GM18909 (cell line): ENCODE measurements around the gene KIF25.

Experiments
- ATAC-seq: cut with Tn5 transposase; IDR thresholded peaks from one replicate; pipeline ENCODE4 v1.9.1; 2021; ENCODE audit warnings: mild to moderate bottlenecking; ENCODE audit not compliant: unreplicated experiment, poor library complexity

Gene KIF25

GRCh38 chr6:168033791-168034190 is 36.3 kb downstream of the KIF25 start:
- no peak for ATAC-seq

GRCh38 chr6:168034537-168034936 is 37.1 kb downstream of the KIF25 start:
- ATAC-seq, result no peak

DNA sequence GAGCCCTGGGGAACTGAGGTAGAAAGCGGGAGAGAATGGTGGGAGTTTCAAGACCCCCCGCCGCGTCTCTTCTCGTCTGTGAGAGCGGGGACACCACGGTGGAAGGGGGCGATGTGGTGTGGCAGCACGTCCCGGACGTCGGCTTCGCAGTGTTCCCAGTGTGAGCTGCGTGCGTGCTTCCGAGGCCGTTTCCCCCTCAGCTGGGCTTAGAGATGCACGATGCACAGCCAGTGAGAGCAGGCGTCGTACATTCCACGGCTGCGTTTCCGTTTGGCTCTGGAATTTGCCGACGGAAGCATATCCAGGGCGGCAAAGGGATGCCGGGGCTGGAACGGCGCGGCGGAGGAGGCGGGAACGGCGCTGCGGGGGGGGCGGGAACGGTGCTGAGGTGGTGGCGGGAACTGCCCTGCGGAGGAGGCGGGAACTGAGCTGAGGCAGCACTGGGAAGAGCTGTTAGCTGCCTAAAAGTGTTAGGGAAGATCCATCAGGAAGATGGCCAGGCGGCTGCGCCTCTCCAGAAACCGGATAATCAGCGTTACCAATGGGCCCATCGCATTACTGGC is 37.7 kb downstream of the KIF25 start:
- no peak for ATAC-seq

- ATAC-seq, result no peak
These were observed 38.4 kb downstream of the KIF25 start for GRCh38 chr6:168035661-168036545.

DNA sequence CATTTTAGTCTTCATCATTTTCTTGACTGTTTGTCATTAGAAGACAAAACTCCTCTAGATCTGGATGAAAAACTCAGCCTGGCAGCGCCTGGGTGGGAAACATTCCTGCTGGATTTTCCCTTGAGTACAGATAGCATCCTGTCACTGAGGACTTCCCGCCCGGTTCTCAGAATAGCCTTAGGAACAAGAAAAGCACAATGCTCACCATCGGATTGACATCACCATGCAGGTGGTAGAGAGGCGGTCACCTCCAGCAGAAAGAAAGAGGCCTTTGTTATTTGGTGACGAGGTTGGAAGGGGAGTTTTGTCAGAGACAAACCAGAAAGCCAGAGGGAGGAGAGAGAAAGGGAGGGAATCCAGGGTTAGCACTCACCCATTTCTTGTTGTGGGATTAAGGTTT is 39.8 kb downstream of the KIF25 start:
- no peak for ATAC-seq

DNA sequence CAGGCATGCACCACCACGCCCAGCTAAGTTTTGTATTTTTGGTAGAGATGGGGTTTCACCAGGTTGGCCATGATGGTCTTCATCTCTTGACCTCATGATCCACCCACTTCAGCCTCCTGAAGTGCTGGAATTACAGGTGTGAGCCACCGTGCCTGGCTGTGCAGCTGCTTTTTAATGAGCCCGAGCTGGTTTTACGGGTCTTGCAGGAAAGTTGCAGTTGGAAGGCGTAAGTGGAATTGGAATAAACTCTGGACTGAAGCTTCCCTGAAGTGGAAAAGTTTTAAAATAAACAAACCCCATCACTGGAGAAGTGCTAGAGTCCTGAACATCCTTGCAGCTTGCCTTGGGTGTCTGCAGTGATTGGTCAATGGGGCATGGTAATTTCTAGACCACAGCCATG is 40.4 kb downstream of the KIF25 start:
- no peak for ATAC-seq

DNA sequence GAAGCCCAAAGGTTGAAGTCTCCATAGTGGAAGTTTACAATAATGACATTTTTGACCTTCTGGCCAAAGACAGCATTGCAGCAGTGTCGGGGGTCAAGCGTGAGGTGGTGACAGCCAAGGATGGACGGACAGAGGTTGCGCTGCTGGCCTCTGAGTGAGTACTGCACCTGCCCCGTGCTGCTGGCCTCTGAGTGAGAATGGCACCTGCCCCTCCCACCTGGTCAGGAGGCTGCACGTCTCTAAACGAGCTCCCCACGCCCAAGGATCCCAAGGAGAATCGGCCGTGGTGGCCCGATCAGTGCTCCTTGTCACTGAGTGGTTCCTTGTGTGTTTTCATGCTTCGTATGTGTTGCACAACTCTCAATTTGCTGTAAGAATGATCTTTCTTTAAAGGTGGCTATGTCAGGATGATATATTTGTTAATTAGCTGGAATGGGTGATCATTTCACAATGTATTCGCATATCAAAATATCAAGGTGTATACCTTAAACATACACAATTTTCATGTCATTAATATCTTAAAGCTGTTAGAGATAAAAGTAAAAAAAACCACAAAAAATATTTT is 41.2 kb downstream of the KIF25 start:
- ATAC-seq, result no peak

DNA sequence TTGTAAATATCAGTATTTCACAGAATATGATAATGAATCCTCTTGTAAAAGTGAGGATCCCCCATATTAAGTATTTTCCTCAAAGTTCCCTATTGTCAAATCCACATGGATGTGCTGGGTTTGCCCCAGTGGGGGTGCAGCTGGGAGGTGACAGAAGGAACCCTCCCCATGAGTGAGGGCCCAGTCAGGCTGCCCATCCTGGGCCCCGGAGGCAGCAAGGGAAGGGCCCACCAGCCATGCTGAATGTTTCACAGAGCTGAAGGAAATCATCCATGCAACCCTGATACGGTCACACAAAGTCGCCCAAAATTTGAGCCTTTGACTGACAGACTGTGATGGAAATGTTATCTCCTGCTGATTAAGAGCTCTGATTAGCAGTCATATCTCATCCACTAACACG is 41.8 kb downstream of the KIF25 start:
- no peak for ATAC-seq

DNA sequence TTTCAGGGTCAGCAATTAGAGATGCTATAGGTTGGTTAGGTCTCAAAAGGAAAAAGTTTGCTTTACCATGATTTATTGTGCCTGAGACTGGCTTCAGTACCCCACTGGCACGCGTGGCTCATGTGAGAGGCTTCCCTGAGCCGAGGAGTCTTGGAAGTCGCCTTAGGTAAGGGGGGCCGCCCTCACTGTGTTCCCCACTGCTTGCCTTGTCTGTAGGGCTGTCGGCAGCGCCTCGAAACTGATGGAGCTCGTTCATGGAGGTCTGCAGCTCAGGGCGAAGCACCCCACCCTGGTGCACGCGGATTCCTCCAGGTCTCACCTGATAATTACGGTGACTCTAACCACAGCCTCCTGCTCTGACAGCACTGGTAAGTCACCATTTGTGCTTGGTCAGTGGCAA is 42.4 kb downstream of the KIF25 start:
- ATAC-seq, result no peak

DNA sequence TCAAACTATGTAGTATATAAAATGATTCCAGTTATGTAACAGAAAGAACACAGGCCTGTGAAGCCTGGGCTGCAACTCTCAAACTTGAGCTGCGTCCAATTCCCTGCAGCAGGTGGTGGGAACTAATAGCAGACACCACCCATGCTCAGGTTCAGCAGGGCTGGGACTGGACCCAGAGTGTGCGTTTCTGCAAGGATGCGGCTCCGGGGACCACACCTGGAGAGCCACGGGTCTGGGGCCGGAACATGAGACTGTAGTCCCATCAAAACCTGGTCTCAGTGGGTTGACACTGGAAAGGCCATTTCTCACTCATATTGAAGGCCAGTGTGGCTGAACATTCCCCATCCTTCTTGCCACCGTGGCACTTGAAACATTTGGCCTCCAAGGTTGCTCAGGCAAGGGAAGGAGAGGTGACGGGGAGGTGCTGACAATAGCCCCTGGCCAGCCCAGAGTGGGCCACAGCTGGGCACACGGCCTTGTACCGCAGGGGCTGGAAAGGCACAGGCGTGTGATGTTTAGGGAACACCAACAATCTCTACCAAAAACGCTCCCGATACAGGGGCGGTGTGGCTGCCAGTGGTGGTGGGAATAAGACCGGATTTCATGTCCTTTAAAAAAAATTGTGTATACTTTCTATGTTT is 43.5 kb downstream of the KIF25 start:
- ATAC-seq, result no peak

GRCh38 chr6:168041928-168042327 is 44.5 kb downstream of the KIF25 start:
- no peak for ATAC-seq

- ATAC-seq, result no peak
These were observed 45.1 kb downstream of the KIF25 start for GRCh38 chr6:168042426-168043192.

DNA sequence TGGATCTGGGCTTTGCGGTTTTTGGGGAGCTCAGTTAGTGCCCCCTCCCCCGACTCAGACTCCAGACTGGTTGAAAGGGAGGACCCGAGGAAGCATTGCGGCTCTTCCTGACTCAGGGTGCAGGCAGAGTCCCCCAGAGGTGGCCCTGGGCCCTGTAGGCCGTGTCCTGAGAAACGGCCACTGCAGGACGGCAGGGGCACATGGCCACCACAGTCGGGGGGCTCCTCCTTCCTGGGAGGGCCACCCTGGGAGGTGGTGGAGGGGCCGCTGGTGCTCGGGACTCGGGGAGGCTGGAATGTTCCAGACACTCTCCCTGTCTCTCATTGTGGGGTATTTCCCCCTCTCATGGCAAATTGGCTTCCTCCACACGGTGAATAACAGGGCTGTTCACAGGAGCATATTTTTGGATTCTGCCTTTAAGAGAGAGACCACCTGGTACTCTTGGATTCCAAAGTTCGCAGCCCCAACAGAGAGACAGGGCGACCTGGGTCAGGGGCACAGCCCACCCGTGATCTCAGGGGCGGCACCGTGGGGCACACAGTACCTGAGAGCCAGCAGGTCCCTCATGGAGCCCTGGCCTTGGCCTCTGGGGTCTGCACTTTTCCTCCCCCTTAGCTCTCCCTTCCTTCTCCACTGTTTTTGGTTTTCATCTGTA is 45.8 kb downstream of the KIF25 start:
- no peak for ATAC-seq

- no peak for ATAC-seq
These were observed 46.5 kb downstream of the KIF25 start for GRCh38 chr6:168043848-168044415.

- no peak for ATAC-seq
These were observed 47.2 kb downstream of the KIF25 start for GRCh38 chr6:168044521-168045130.

DNA sequence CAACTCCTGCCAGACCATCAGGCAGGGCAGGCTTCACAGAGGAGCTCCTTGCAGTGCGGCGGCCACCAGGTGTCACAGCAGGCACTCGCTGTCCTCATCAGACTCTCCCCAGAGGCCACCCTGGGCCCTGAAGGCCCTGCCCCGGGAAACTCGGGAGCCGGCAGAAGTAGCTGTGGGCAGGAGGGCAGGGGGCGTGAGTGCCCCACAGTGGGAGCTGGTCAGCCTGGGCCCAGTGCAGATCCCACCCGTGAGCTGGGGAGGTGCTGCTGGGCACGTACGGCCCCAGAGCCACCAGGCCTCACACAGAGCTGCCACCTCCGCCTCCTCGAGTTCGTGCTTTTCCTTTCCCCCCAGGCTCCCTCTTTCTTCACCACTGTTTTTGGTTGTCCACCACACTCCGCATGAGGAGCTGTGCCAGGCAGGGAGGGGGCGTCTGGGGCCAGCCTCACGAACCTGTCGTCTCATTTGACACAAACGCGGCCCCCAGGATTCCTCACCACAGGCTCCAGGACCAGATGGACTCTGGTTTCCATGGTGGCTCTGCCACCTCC is 47.7 kb downstream of the KIF25 start:
- no peak for ATAC-seq

DNA sequence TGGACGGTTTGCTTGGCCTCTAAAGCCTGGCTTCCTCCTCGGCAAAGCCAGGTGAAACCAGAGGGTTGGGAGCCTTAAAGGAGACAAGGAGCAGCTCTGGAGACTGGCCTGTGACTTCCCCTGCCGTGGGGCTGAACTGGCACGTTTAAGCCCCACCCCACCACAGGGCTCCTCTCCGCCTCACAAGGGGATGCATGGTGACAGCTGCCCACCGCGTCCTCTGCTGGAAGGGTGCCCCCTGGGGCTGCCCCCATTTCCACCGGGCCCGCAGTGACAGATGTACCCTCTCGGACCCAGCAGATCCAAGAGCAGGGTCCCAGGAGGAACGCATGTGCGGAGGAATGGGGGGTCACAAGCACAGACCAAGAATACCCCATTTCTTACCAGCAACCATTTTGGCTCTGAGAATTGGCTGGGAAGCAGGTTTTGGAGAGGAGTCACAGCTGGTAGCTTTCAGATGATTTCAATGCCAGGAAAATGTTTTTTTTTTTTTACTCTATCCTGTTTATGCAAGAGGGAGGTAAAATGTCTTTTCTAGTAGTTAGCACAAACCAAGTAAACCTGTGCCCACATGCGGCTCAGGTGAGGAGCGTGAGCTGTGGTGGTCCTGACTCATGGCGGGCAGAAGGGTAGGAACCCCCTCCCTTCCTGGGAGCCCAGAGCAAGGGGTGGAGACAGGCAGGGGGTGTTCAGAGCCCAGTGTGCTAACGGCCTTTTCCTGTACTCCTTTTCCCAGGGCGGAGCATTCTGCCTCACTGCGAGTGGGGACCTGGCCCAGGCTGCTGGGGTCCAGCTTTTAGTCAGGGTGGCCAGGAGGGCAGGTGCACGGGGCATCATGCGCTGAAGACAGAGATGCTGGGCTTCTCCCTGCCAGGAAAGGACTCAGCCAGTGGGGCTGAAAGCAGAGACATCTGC is 48.5 kb downstream of the KIF25 start:
- no peak for ATAC-seq

- ATAC-seq, result no peak
These were observed 49.2 kb downstream of the KIF25 start for GRCh38 chr6:168046696-168047095.
